GM06990 (cell line): ENCODE results near the gene SPTLC3.

Experiments
- DNase-seq: peaks from one replicate; pipeline ENCODE4 v3.0.0-alpha.2; 2011; ENCODE audit not compliant: insufficient read length; ENCODE audit errors: extremely low read depth
- H3K27me3 ChIP-seq: replicated peaks from 2 replicates; pipeline ENCODE4 v1.6.0; 2011; ENCODE audit warnings: low read length; ENCODE audit not compliant: control insufficient read depth, insufficient read depth
- H3K36me3 ChIP-seq: 2 replicates; pipeline ENCODE4 v1.5.1; 2011; ENCODE audit warnings: low read length; ENCODE audit not compliant: control insufficient read depth, insufficient read depth
- H3K4me3 ChIP-seq: replicated peaks from 2 replicates; pipeline ENCODE4 v1.5.1; 2011; ENCODE audit warnings: low read depth, mild to moderate bottlenecking, control low read depth, low read length
- TF ChIP-seq, protein P1 (sequence below): IDR thresholded peaks from 2 replicates; pipeline ENCODE4 v1.5.1; 2011; ENCODE audit warnings: low read length, control low read depth, mild to moderate bottlenecking, inconsistent platforms; ENCODE audit not compliant: insufficient read depth, poor library complexity, severe bottlenecking

Gene SPTLC3

DNA sequence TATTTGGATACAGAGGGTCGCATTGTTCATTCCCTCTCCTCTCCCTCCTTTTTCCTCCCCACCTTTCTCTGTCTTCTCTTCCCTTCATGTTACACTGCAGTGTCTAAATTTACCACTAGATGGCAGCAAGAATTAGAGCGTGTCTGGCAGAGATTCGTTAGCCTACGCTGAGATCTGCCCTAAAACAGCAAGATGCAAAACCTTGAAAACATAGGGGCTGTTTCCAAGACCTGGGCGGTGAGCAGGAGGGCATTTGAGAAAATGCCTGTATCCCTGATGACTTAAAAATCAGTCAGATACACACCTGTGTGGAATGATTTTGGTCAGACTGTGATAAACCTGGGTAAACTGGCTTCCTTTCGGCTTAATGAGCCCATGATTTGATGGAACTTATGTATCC lies 110.8 kb downstream of the SPTLC3 start:
- peak; percentile 7 for DNase-seq
- Histone ChIP-seq H3K36me3 (no peaks in the 10 kb centered on the region), H3K4me3 (no peak overlapping the region), H3K27me3 (no peaks in the 10 kb centered on the region)
- TF ChIP-seq, protein P1, sequence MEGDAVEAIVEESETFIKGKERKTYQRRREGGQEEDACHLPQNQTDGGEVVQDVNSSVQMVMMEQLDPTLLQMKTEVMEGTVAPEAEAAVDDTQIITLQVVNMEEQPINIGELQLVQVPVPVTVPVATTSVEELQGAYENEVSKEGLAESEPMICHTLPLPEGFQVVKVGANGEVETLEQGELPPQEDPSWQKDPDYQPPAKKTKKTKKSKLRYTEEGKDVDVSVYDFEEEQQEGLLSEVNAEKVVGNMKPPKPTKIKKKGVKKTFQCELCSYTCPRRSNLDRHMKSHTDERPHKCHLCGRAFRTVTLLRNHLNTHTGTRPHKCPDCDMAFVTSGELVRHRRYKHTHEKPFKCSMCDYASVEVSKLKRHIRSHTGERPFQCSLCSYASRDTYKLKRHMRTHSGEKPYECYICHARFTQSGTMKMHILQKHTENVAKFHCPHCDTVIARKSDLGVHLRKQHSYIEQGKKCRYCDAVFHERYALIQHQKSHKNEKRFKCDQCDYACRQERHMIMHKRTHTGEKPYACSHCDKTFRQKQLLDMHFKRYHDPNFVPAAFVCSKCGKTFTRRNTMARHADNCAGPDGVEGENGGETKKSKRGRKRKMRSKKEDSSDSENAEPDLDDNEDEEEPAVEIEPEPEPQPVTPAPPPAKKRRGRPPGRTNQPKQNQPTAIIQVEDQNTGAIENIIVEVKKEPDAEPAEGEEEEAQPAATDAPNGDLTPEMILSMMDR = peak; percentile 86

DNA sequence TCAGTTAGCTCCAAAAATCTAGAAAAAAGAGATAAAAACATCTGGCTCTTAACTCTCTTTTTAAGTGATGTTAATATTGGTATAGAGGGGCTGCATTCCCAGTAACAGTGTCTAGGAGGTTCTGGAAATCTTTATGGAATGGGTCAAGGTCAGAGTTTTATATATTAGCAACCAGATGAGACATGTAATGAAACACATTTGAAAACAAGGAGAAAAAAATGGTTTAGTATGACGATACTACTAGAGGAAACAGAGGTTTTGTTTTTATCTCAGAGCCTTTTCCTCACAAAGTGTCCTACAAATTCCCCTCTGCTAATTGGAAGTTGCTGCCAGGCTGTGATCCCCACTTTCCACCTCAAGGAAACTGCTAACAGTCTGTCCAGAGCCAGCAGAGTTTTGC lies 111.7 kb downstream of the SPTLC3 start:
- H3K27me3 ChIP-seq = no peaks in the 10 kb centered on the region
- TF ChIP-seq, protein P1 = no peak

DNA sequence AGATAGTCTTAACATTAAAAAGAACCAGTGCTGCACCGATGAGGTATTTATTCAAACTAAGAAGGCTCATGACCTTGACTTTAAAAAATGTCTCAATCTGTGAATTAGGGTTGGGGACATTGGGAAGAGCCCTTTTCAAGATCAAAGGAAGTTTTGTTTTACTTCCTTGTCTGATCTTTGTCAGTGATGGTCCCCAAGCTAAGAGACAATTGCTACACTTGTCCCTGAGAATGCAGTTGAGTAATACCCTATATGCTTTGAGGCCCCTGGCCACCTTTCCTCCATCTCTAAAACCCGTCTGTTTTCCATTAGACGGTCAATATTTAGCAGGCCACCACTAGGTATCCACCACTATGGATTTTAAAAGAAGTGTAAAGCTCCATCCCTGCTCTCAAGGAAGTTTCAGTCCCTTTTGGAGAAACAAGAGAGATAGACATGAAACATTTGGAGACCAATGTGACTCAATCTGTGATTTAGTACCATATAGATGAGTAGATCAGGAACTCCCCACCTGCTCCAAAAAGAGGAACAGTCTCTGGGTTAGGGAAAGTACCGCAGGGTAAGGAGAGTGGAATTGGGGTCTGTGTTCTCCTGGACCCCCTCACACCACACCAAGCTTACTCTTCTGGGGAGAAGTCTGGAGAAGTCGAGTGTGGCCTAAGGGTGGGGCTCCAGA lies 113.2 kb downstream of the SPTLC3 start:
- peak; percentile 14 for DNase-seq
- Histone ChIP-seq H3K27me3 (no peaks in the 10 kb centered on the region), H3K4me3 (no peak overlapping the region), H3K36me3 (no peaks in the 10 kb centered on the region)
- TF ChIP-seq, protein P1 = no peak

More for the DNA sequence above, 111.7 kb downstream of the SPTLC3 start:
- no peak for DNase-seq
- H3K4me3 ChIP-seq = no peak overlapping the region
- H3K36me3 ChIP-seq = no peaks in the 10 kb centered on the region

DNA sequence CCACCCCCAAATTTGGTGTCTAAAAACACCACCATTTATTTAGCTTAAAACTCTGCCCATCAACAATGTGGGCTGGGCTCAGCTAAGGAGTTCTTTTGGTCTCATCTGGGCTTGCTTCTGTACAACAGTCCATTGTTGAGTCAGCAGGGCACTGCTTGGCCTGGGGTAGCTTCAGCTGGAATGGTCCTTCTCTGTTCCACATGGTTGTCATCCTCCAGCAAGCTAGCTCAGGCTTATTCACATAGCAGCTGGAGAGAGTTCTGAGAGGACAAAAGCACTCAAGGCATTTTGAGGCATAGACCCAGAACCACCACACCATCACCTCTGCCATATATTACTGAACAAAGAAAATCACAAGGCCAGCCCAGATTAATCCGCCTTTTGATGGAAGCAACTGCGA lies 116.7 kb downstream of the SPTLC3 start:
- TF ChIP-seq, protein P1 = no peak
- Histone ChIP-seq H3K36me3 (no peaks in the 10 kb centered on the region), H3K27me3 (no peaks in the 10 kb centered on the region), H3K4me3 (no peak overlapping the region)
- DNase-seq = no peak

DNA sequence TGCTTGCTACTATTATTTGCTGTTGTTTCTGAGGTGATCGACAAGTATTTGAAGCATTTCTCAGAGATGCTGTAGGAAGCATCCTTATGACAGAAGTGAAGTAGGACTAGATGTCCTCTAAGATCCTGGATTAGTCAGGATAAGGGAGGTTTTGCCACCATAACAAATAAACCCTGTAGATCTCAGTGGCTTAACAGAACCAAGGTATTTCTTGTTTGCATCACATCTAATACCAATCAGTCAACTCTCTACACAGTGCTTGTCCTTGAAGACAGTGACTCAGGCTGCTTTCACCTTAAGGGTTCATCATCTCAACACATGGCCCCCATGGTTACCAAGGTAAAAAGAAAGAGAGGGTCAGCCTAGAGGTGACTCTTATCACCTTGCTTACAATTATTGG lies 119.4 kb downstream of the SPTLC3 start:
- TF ChIP-seq, protein P1 = no peak
- DNase-seq = no peak
- Histone ChIP-seq H3K27me3 (no peaks in the 10 kb centered on the region), H3K36me3 (no peaks in the 10 kb centered on the region), H3K4me3 (no peak overlapping the region)
